ENCODE results near the gene PLEKHM1.
"Not testable (repeated sequence)": the region's sequence is repeated elsewhere in the genome, so short reads cannot be mapped to it uniquely, and the experiment has no call there.

The PLEKHM1 gene

DNA sequence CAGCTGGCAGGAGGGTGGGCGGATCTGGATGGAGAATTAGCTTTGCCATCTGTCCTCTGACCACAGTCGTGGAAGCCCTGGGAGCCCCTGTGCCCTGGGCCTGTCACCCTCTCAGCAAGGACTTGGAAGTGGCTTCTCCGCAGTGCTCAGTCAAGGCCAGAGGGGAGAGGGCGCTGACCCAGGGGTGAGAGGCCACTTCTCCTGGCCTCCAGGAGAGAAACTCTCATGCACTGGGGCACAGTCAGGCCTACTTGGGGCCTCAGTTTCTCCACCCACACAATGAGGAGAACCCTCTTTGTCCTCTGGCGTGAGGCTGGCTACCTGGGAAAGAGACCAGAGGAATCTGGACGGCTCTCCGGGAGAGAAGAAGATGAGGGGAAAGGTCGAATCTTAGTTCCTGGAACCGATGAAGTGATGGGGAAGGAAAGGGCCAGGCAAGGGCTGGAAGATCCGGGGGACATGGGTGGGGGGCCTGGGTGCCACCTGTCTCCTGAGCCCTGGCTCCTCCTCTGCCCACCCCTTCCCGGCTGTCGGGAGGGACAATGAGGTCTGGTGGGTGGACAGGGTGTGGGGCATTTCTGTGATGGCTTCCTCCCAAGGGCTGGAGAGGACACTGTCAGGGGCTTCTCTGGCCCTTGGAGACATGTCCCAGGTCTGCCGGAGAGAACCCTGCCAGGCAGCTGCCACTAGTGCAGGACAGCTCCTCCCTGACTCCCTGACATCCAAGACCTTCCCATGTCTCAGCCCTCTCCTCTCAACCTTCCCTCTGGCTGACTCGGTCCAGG, 48.8 kb downstream of the PLEKHM1 start:
- DNase-seq (ENCODE audit: low read depth in 1 of 2, low spot score in 1 of 2): no peak

DNA sequence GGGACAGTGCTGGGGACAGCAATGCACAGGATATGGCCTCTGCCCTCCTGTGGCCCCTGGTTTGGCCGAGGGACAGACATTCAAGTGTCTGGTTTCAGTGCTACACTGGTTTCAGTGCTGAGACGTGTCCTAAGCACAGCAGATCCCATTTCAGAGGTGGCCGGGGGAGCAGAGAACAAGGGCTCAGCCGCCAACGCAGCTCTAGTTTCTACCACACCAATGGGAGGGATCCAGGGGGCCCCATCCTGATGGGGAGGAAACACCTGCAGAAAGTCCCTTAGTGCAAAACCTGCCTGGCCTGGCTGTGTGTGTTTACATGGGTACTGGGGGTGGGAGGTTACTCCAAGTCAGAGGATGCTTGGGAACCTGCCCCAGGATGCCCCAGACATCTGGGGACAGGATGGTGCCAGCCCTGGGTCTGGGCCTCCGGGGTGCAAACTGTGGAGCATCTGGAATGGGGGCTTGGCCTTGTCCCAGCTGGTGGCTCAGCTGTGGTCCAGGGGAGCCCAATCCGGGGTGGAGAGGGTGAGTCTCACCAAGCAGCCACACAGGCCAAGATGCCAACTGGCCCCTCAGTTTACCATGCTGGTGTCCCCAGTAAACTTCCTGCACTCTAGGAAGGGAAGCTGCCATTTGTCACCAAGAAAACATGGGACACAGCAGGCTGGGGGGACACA, 49.5 kb downstream of the PLEKHM1 start:
- not testable (repeated sequence) for DNase-seq (ENCODE audit: low read depth in 1 of 2, low spot score in 1 of 2)

DNA sequence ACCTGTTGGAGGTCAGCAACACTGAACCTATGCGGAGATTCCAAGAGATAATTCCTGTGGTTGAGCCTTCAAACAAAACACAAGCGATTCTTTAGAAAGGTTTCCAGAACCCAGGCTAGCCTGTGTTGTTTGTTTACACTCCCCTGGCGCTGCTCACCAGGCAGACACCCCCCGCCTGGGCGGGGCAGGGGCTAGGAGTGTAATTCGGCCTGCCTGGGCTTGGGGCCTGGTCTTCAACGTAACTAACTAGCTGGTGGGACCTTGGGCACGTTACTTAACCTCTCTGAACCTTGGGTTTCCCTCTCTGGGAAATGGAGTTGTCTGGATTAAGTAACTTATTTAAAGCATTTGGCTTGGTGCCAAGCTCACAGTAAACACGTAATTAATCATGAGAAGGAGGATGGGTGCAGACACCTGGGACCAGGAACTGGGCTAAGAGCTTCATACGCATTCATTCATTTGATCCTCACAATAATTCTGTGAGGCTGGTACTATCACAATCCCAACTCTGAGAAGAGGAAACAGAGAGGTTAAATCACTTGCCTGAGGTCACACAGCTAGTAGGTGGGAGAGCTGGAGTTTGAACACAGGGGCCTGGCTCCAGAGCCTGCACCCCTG, 50.3 kb downstream of the PLEKHM1 start:
- DNase-seq (ENCODE audit: low read depth in 1 of 2, low spot score in 1 of 2): no peak

DNA sequence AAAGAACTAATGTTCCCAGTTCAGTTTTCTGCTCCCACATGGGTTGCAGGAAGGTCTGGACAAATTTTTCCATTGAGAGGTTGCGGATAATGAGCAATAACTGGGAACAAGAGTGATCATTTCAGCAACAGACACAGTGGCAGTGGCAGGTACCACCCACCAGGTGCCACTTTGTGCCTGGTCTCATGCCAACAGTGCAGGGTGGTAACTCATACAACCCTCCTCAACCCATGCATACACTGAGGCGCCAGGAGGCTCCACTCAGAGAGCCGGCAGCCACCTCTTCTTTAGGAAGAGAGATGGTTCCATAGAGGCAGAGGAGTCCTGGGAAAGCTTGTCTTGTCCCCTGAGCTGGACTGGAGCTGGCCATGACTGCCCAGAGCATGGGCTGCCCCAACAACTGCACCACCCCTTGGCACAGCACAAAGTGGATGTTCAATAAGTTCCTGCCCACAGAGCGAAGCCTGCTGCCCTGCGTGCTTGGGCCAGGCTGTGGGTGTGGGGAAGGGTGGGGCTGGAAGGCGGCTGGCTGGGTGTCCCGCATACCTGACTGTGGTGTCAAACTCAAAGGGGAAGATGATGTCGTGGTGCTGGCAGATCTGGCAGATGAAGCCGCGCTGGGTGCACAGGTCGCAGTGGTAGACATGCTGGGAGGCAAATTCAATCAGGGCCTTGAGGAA, 51.5 kb downstream of the PLEKHM1 start:
- DNase-seq (ENCODE audit: low read depth in 1 of 2, low spot score in 1 of 2): no peak

DNA sequence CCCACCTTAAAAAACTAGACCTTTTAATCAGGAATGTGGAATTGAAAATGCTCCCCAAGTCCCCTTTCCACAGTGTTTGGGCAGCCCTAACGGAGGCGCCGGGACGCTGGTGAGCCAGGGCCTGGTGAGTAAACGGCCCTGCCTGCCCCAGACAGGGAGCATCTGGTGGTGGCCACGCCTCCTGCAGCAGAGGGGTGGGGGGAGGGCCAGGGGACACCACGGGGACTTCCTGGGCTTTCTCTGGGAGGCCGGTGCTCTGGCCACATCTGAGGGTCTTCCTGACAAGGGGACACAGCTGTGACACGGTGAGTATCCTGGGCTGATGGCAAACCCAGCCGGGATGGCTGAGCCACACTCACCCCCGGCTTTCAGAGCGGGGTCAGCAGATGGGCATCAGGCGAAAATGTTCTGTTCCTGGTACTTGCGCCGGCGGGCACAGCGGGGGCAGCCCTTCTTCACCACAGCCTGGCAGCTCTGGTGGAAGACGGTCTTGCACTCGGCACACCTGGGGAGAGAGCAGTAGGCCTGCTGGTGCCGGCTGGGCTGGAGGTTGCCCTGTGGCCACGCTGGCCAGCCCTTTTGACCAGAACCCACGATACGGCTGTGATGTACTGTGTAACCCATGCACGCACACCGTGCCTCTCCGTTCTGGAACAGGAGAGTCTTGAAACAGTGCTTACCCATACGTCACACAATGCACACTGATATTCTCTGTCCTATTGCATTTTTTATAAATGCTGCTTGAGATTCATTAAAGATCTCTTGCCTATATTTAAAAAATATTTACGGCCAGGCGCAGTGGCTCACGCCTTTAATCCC, 52.8 kb downstream of the PLEKHM1 start:
- DNase-seq (ENCODE audit: low read depth in 1 of 2, low spot score in 1 of 2): no peak

DNA sequence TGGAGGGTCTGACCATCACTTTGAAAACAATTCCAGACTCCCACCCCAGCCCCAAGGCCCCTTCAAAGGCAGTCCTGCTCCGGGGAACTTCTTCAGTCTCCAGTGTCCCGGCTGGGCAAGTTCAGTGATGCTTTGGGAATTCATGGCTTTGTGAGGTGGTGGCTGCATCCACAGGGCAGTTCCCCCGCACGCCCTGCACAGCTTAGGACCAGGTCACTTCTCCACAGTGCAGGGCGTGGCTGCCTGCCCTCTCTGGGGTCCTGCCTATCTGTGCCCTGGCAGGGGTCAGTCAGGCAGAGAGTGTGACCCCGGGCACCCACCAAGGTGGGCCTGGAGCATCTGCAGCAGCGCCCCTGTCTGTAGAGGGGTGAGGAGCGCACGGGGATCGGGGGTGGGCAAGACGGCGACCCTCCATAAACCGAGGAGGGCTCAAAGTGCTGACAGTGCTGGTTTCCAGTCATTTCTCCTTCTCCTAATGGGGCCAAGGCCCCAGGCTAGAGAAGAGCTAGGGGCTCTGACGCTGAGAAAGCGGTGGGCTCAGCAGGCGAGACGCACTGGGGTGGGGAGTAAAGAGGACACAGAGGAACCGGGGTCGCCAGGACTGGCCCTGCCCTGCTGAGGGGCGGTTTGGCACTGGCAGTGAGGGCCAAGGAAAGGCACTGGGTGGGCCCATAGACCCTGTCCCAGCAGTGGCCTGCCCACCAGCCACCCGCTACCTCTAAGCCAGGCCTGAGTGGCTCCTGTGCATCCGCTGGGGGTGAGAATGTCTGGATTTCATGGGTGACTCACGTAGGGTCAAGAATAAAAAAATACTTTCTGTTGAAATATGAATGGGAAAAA, 53.7 kb downstream of the PLEKHM1 start:
- no peak for DNase-seq (ENCODE audit: low read depth in 1 of 2, low spot score in 1 of 2)

DNA sequence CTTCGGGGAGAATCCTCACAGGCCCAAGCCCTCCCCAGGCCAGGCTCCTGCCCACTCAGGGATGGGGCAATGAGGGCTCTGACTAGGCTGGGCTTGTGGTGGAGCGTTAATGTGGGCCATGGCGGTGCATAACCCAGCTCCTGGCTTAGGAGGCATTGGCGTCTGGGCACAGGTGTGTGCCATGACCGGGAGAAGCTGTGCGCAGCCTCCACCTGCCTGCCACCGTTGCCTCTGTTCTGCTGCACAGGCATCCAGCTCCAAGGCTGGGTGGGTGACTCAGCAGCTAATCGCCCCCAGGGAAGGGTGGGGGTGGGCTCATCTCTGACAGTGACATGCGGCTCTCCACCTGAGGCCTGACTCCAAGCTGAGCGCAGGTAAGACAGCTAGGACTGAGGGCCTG, 54.4 kb downstream of the PLEKHM1 start:
- no peak for DNase-seq (ENCODE audit: low read depth in 1 of 2, low spot score in 1 of 2)

DNA sequence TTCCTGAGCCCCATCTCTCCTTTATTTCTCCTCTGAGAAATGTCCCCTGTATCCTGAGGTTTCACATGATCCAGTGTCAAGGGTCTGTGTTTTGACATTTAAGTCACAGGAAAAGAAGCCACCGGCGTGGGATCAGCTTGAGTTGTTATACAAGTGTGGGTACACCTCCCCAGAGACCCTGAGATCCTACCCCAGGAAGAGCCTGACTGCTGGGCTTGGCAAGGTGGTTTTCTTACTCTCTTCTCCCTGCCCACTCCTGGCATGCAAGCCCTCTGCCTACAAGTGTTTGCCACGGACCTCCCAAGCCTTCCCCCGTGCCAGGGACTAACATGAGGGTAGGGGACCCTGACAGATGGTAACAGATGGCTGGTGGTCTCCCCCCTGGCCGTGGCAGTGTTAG, 55.0 kb downstream of the PLEKHM1 start:
- no peak for DNase-seq (ENCODE audit: low read depth in 1 of 2, low spot score in 1 of 2)

DNA sequence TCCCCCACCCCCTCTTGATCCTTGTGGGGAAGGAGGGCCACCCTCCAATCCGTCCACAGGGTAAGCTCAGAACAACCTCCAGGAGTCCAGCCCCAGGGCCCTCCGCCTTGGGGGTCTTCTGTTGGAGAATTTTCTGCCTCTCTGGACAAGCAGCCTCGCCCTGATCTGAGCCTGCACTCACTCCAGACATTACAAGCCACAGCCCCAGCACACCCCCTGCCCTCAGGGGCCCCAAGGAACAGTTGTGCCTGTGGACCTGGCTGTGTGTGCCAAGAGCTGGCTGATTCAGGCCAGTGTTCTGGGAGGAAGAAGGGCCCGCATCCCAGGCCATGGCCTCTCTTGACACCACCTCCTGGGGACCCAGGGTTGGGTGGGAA, 57.4 kb downstream of the PLEKHM1 start:
- DNase-seq (ENCODE audit: low read depth in 1 of 2, low spot score in 1 of 2): no peak

DNA sequence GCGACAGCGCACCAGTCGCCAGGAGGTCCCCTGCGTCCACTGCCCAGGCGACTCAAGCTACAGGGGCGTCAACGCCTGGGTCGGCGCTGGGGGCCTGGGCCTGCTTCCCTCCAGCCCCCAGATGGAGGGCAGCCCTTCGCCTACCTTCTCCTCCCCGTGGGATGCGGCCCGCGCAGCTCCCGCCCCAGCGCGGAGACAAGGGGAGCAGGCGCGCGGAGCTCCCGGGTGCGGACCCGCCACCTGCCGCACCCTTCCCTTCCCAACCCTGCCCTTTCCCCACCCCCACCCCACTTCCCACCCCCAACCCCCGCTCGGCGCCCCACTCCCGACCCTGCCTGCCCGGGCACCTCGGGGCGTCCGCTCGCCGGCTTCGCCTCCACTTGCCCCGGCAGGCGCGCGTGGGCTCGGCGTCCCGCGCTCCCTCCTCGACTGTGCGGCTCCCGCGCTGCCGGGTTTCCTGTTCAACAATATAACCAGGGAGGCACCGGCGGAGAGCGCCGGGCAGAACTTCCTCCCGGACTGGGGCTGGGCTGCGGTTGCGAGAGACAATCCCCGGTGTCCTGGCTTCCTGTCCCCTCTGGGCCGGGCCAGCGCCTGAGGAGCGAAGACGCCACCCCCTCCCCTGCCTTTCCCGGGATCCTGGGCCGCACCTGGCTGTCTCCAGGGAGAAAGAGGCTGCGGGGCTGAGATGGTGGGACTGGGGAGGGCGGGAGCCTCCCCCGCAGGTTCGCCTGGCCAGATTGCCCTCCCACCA, 57.9 kb downstream of the PLEKHM1 start, which contains the start of gene ARHGAP27:
TSS of gene ARHGAP27 (minus strand) at position 466 of the 754 bp plus-strand sequence. CDS start 2,591 bp downstream, outside the sequence.
- no peak for DNase-seq (ENCODE audit: low read depth in 1 of 2, low spot score in 1 of 2)

DNA sequence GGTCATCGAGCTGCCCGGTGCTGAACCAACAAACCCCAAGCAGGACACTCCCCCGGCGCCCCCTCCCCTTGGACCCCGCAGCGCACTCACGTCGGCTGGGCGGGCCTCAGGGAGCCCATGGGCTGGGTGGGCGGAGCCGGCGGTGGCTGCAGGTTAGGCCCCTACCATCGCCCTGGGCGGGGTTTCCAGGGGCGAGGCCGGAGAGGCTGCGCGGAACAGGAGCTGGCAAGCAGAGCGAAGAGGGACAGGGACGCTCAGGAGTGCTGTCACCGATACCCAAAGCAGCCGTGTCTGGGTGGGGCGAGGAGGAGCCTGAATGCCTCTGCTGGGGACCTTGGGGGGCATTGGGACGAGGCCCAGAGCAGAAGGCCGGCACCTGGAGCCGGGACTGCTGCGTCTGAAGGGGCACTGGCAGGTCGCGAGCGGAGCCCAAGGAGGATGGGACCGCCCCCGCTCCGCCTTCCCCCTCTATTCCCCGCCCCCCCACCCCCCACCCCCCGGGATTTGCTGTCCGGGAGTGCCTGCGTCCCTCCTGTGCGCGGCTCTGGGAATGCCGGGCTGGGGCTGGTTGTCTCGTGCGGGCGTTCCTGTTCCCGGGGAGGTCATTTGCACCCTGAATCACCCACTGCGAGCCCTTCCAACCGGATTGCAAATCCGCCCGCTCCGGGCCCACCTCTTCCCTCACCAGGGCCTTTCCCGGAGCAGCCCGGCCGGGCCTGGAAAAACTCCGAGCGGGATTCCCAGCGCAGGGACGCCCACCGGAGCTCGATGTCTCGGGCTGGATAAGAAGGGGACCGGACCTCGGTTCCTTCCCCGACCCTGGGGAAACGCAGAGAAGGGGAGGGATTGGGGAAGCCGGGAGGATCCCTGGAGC, 58.8 kb downstream of the PLEKHM1 start:
- peak; percentile 37 to 53 for DNase-seq (ENCODE audit: low read depth in 1 of 2, low spot score in 1 of 2)

DNA sequence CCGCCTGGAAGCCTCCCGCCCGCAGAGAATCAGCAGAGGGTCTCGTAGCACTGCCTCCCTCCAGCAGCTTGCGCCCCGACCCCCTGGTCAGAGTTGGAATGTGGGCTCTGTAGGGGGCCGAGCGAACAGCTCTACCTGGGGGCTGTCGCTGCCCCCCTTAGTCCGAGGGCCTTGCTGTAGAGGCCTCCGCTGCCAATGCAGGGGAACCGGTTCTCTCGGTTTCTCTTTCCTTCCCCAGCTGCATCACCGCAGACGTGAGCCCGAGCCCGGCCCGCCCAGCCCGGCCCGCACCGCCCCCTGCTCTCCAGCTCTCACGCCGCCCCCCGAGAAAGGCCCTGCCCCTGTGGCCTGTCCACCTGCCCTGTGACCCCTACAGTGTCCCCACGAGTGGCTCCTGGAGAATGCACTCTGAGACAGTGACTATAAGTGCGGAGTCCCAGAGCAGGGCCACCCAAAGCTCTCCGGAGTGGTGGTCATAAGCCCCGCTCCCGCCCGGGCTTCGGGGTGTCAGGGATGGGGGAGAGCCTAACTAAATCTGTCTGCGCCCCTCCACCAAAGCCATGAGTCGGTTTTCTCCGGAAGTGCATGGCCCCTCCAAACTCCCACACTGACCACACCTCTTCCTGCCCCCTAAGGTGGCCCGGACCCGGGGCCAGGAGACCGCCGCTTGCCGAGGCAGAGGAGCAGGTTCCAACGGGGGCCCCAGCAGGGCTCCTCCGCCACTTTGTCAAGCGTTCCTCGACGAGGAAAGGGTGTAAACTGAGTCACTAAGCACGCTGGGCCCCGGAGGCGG, 59.6 kb downstream of the PLEKHM1 start:
- DNase-seq (ENCODE audit: low read depth in 1 of 2, low spot score in 1 of 2): no peak

DNA sequence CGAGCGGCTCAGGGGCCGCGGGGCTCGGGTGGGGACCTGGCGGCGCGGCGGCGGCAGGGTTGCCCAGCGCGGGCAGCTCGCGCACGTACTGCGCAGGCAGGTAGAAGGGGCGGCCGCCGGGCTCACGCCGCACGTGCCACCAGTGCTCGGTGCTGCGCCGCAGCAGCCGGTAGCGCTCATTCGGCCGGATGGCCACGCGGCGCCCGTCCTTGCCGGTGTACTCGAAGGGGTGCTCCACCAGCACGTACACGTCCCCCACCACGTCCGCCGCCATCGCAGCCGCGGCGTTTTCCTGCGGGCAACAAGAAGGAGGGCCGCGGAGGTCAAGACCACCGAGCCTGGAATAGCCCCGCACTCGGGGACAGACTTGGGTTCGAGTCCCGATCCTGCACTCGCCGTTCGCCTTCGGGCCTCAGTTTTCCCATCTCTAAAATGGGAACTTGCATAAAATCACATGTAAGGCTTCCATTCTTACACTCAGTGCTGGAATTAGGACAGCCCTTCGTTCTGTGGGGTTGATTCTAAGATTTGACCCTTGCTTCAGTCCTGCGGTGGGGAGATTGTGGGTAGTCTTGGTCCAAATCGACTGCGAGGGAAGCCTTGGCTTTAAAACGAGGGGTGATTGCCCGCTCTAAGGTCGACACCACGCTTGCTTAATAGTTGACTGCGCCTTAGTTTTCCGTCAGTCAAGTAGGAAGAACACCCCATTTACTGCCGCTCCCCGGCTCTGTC, 60.3 kb downstream of the PLEKHM1 start:
- no peak for DNase-seq (ENCODE audit: low read depth in 1 of 2, low spot score in 1 of 2)

DNA sequence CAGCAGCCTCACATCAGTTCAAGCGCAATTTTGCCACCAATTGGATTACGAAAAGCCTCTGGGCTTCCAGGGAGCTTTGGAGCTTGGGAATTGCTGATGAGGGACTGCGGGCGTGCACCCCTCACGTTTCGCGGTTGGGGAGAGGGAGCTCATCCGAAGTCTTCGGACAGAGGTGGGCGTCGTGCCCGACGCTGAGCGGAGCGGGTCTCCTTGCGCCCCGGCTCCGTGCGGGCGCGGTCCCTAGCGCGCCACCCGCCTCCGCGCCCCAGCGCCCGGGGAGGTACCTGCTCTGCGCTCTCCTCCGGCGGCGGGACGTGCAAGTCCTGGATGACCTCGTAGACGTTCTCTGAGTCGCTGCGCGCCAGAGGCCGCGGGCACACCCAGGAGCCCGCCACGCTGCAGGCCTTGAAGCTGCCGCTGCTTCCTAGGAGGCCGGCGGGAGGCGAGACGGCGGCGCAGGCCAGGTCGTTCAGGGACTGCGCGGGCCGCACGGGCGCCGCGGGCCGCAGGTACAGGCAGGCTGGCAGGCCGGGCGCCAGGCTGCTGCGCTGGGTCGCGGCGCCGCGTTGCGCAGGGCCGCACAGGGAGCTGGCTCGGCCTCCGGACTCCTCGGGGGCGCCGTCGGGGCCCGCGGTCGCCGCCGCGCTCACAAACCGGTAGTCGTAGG, 61.0 kb downstream of the PLEKHM1 start:
- DNase-seq (ENCODE audit: low read depth in 1 of 2, low spot score in 1 of 2): no peak

DNA sequence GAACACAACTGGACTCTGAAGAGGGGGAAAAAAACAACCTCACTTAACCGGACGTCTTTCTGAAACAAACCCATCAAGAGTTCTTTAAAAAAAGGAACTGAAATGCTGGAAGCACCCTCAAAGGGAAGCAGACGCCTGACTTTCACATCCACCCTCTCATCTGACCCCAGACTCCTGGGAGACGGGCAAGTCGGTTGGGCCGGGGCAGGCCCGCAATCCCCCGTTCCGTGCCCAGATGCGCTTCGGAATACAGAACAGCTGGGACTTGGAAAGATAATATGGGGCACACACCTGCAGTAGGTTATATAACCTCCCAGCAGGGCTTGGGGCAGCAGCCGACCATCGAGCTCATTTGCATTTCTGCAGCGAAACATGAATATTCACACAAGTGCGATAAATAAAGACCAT, 61.6 kb downstream of the PLEKHM1 start:
- DNase-seq (ENCODE audit: low read depth in 1 of 2, low spot score in 1 of 2): no peak

DNA sequence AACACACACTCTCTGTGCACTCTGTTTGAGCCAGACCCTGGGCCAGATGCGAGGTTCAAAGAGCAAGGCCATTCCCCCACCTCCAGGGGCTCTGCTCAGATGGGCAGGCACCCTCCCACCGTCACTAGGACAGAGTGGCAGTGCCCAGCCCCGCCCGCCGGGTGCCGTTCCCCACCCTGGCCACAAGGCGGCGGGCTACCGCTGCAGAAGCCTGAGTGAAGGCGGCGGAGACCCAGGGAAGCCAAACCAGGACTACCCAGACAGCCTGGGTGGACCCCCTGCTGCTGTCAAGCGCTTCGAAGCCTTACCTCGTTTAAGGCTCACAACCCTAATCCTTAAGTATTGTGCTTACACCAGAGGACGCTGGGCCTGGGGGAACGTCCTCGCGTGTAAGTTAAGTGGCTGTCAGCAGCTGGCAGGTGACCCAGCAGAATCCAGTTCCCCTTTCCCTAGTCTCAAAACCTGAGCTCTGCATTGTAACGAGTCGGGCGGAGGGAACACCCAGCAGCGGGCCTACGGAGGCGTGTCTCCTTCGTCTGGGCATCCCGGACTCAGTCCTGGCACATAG, 62.4 kb downstream of the PLEKHM1 start:
- peak; percentile 56 to 72 for DNase-seq (ENCODE audit: low read depth in 1 of 2, low spot score in 1 of 2)

All from activated T-helper 1 cell treated with anti-CD3 and anti-CD28 coated beads, Interleukin-2, amount 50 U/mL, for 16 hours (primary cell).